ENCODE data around the gene ATP1A2.

DNA sequence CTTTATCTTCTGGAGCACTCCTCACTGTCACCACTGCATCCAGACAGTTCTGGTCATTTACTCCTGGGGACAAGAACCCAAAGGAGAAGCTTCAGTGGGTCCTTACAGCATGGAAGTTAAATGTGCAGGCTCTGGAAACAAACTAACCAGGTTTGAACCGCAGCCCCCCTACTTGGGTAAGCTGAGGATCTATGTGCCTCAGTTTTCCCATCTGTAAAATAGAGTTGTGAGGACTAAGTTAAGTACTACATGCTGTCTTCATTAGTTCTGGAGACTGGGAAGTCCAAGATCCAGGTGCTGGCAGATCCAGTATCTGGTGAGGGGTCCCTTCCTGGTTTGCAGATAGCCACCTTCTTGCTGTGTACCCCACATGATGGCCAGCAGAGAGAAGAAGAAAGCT, 8.0 kb upstream of the ATP1A2 start:
- TF ChIP-seq CTCF (IDR thresholded peaks at IDR 0.05; ENCODE audit: low read depth, low read length) = no peak
- no peak for TF ChIP-seq MYC (IDR thresholded peaks at IDR 0.05; ENCODE audit: low read depth, low read length)
- no peak for TF ChIP-seq POLR2A (IDR thresholded peaks at IDR 0.05; ENCODE audit: extremely low read depth, insufficient read length)
- TF ChIP-seq MAX (IDR thresholded peaks at IDR 0.05; ENCODE audit: low read depth, low read length) = no peak

Measured in NB4 (cell line).